Thyroid gland (tissue), 4 donors: ENCODE measurements around the gene EXOC4.
A peak's percentile ranks its signal among the peaks of the same experiment; 100 is the strongest.

ENCODE experiments used
- POLR2A ChIP-seq, 2 donors: fragments of 450-650 bp; IDR thresholded peaks; one replicate each; pipeline ENCODE4 v1.6.1; 2017; ENCODE audit warnings: antibody characterized with exemption in 2 of 2, mild to moderate bottlenecking in 2 of 2, moderate library complexity in 1 of 2
- TF ChIP-seq, protein P1 (sequence below), 6 experiments: fragments of 200-600 bp in 3 of 6; fragments of 450-650 bp in 3 of 6; sonication (generic) in 3 of 6; IDR thresholded peaks; one replicate each; pipeline ENCODE4 v1.5.1; 2016 to 2019; ENCODE audit warnings: antibody characterized with exemption in 6 of 6, mild to moderate bottlenecking in 2 of 6, inconsistent platforms in 1 of 6, moderate library complexity in 1 of 6

GRCh38 chr7:133344275-133344674 is 91.4 kb downstream of the EXOC4 start:
- TF ChIP-seq, protein P1, sequence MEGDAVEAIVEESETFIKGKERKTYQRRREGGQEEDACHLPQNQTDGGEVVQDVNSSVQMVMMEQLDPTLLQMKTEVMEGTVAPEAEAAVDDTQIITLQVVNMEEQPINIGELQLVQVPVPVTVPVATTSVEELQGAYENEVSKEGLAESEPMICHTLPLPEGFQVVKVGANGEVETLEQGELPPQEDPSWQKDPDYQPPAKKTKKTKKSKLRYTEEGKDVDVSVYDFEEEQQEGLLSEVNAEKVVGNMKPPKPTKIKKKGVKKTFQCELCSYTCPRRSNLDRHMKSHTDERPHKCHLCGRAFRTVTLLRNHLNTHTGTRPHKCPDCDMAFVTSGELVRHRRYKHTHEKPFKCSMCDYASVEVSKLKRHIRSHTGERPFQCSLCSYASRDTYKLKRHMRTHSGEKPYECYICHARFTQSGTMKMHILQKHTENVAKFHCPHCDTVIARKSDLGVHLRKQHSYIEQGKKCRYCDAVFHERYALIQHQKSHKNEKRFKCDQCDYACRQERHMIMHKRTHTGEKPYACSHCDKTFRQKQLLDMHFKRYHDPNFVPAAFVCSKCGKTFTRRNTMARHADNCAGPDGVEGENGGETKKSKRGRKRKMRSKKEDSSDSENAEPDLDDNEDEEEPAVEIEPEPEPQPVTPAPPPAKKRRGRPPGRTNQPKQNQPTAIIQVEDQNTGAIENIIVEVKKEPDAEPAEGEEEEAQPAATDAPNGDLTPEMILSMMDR (IDR thresholded peaks at IDR 0.05), result peak in 3 of 6 experiments; percentile 24 to 30 (median 28)
- no peak for TF ChIP-seq POLR2A (IDR thresholded peaks at IDR 0.05)
